Transverse colon (tissue), 4 donors: ENCODE data around the gene PRPSAP1. TPM values are rescaled to one million over a fixed set of nuclear protein-coding genes. Genes with fewer than 3 reads are reported as not detected.

Experiments used
- DNase-seq: peaks from one replicate; pipeline ENCODE4 v3.0.0-alpha.2; 2019
- H3K27ac ChIP-seq, 4 donors: fragments of 200-600 bp; sonication (generic); 2 replicates each; pipeline ENCODE4 v1.5.1; 2016 to 2018; ENCODE audit warnings: inconsistent platforms in 4 of 4
- H3K27me3 ChIP-seq: fragments of 200-600 bp; sonication (generic); 2 replicates; pipeline ENCODE4 v1.5.1; 2017; ENCODE audit warnings: inconsistent platforms
- H3K36me3 ChIP-seq, 4 donors: fragments of 200-600 bp; sonication (generic); 2 replicates each; pipeline ENCODE4 v1.5.1; 2017 to 2019; ENCODE audit warnings: inconsistent platforms in 4 of 4
- H3K4me1 ChIP-seq, 4 donors: fragments of 200-600 bp; sonication (generic); 2 replicates each; pipeline ENCODE4 v1.5.1; 2017 to 2020; ENCODE audit warnings: inconsistent platforms in 4 of 4
- H3K4me3 ChIP-seq, 4 donors: fragments of 200-600 bp; sonication (generic); 1 replicate in 1 of 4; 2 replicates in 3 of 4; pipeline versions ENCODE4 v1.5.1 to v1.6.1; 2017 to 2019; ENCODE audit warnings: inconsistent platforms in 4 of 4
- H3K9me3 ChIP-seq, 2 donors: fragments of 200-600 bp; sonication (generic); 2 replicates each; pipeline ENCODE4 v1.5.1; 2017 to 2019; ENCODE audit warnings: inconsistent platforms in 2 of 2
- CTCF ChIP-seq, 5 experiments: fragments of 200-600 bp in 3 of 5; fragments of 450-650 bp in 2 of 5; sonication (generic) in 3 of 5; IDR thresholded peaks; 1 replicate in 2 of 5; 2 replicates in 3 of 5; pipeline ENCODE4 v1.5.1; 2016 to 2017; ENCODE audit warnings: antibody characterized with exemption in 5 of 5, inconsistent platforms in 3 of 5, mild to moderate bottlenecking in 2 of 5, moderate library complexity in 1 of 5
- EP300 ChIP-seq: sonication (generic); formaldehyde crosslinking; IDR thresholded peaks from one replicate; pipeline ENCODE4 v1.6.1; 2017; ENCODE audit warnings: antibody characterized with exemption, low read depth
- POLR2A ChIP-seq: fragments of 450-650 bp; IDR thresholded peaks from one replicate; pipeline ENCODE4 v1.6.1; 2016; ENCODE audit warnings: antibody characterized with exemption, mild to moderate bottlenecking, moderate library complexity
- POLR2AphosphoS5 ChIP-seq, 3 donors: sonication (generic); formaldehyde crosslinking; IDR thresholded peaks; one replicate each; pipeline ENCODE4 v1.6.1; 2016; ENCODE audit warnings: antibody characterized with exemption in 3 of 3
- WGBS, 2 donors: methylation state at CpG; one replicate each; pipeline ENCODE4 v1.1.5; 2018; ENCODE audit warnings: low coverage in 1 of 2; 5-methylcytosine and 5-hydroxymethylcytosine counted together
- in situ Hi-C, 4 donors: fragments of 200-750 bp; cut with MboI; loops; one replicate each; pipeline versions ENCODE4 v1.15.0 to v1.15.1; 2017; ENCODE audit warnings: low sequenced_read_pairs in 3 of 4, low pct_ligation_motif_present in 1 of 4, low pct_unique_long_range_greater_than_20kb in 1 of 4
- intact Hi-C: fragments of 100-400 bp; cut with DNase I; formaldehyde crosslinking; loops from one replicate; pipeline ENCODE4 v1.15.1; 2023; ENCODE audit warnings: low total_unique reads
- total RNA-seq, 4 donors: library from RNA; depleted of rRNA; stranded (reverse); fragments of >200 nt; gene quantifications; one replicate each; pipeline ENCODE4 v1.1.0, GENCODE V29; 2016

The PRPSAP1 gene
- total RNA-seq, 4 donors from 2014 or later, result 50.1 to 147 (median 96.7) TPM

GRCh38 chr17:76384987-76385891 is 31.5 kb upstream of the PRPSAP1 start:
- peaks cover 18% of the 10 kb centered on the region for H3K27me3 ChIP-seq
- WGBS, 2 donors, result 1% methylated on average over 16 of the region's 74 CpGs; no CpG with 5 or more reads in 1 of the 2 donors
- H3K27ac ChIP-seq, result peak overlapping the region; percentile 64 to 81 (median 76)
- H3K9me3 ChIP-seq, result no peaks in the 10 kb centered on the region
- H3K36me3 ChIP-seq, result no peaks in the 10 kb centered on the region
- TF ChIP-seq POLR2AphosphoS5 (IDR thresholded peaks at IDR 0.05) (peak in 1 of 3 donors; percentile 21), EP300 (no peak)
- DNase-seq, result peak; percentile 49
- in situ Hi-C loops (no loop called here), intact Hi-C loops (no loop called here)
- H3K4me3 ChIP-seq, result peak overlapping the region; percentile 44 to 66 (median 56)
- peaks cover 8 to 41% (median 37%) of the 10 kb centered on the region in 4 donors for H3K4me1 ChIP-seq

GRCh38 chr17:76384222-76384986 is 30.7 kb upstream of the PRPSAP1 start, which contains the start of gene SPHK1:
TSS of gene SPHK1 (plus strand) at chr17:76384609. CDS start at chr17:76385645, 1,036 bp downstream.
- intact Hi-C loops, result no loop called here
- in situ Hi-C loops, result no loop called here
- peak within 1 kb of the TSS; percentile 64 to 81 (median 76) for H3K27ac ChIP-seq

GRCh38 chr17:76383546-76384221 is 30.0 kb upstream of the PRPSAP1 start:
- peak overlapping the region; percentile 22 to 66 (median 56) for H3K4me3 ChIP-seq
- peaks cover 18% of the 10 kb centered on the region for H3K27me3 ChIP-seq
- in situ Hi-C loops (no loop called here), intact Hi-C loops (no loop called here)
- 1% methylated on average over 62 of the region's 65 CpGs; no CpG with 5 or more reads in 1 of the 2 donors for WGBS, 2 donors
- H3K36me3 ChIP-seq, result no peaks in the 10 kb centered on the region
- no peaks in the 10 kb centered on the region for H3K9me3 ChIP-seq
- TF ChIP-seq EP300 (no peak), POLR2A (no peak), CTCF (IDR thresholded peaks at IDR 0.05) (peak in 3 of 5 experiments; percentile 19 to 54 (median 50)), POLR2AphosphoS5 (IDR thresholded peaks at IDR 0.05) (no peak)
- H3K4me1 ChIP-seq, result peaks cover 8 to 41% (median 37%) of the 10 kb centered on the region in 4 donors
- peak overlapping the region; percentile 64 to 81 (median 76) for H3K27ac ChIP-seq
- peak; percentile 47 for DNase-seq

More at GRCh38 chr17:76384222-76384986, 30.7 kb upstream of the PRPSAP1 start, which contains the start of gene SPHK1:
- Histone ChIP-seq H3K9me3 (no peaks in the 10 kb centered on the region), H3K36me3 (no peaks in the 10 kb centered on the region), H3K4me1 (peaks cover 8 to 41% (median 37%) of the 10 kb centered on the region in 4 donors), H3K4me3 (peak within 1 kb of the TSS; percentile 44 to 66 (median 56)), H3K27me3 (peaks cover 18% of the 10 kb centered on the region)
- TF ChIP-seq POLR2AphosphoS5 (IDR thresholded peaks at IDR 0.05) (peak in 1 of 3 donors; percentile 17), POLR2A (peak; percentile 11), EP300 (no peak)
- 2% methylated on average over 25 of the region's 118 CpGs; no CpG with 5 or more reads in 1 of the 2 donors for WGBS, 2 donors
- DNase-seq, result peak; percentile 76

DNA sequence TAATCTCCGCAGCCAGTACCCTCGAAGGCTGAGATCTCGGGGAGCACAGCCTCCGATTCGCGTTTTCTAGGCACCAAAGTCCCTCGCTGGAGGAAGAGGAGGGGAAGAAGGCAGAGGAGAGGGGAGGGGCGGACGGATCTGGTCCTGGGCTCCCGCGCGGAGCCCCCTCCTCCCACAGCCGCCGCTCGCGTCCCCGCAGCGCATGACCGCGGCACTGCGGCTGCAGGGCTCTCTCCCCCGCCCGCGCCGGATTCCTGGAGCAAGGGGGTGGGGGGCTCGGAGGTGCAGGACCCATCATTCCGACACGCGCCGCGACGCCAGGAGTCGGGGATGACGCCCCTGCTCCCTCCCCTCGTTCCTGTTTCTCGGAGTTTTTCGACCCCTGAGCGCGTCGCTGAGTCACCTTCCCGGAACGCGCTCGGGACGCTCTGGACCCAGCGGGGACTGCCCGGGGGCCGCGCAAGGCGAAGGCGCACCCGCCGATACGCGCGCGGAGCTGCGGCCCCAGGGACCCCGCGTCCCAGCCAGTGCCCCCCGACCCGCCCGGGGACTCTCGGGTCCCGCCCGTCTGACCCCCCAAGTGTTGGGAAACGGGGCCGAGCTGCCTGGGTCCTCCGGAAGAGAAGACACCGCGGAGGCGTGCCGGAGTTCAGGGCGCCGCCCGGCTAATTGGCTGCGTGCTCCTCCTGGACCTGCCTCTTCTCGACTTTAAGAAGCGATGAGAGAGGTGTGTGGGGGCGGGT is 29.3 kb upstream of the PRPSAP1 start:
- no peaks in the 10 kb centered on the region for H3K36me3 ChIP-seq
- DNase-seq, result peak; percentile 67
- 3% methylated on average over 31 of the region's 80 CpGs; no CpG with 5 or more reads in 1 of the 2 donors for WGBS, 2 donors
- no peaks in the 10 kb centered on the region for H3K9me3 ChIP-seq
- intact Hi-C loops (no loop called here), in situ Hi-C loops (no loop called here)
- peaks cover 18% of the 10 kb centered on the region for H3K27me3 ChIP-seq
- TF ChIP-seq POLR2A, result no peak
- TF ChIP-seq POLR2AphosphoS5 (IDR thresholded peaks at IDR 0.05), result peak in 1 of 3 donors; percentile 38
- no peak for TF ChIP-seq EP300
- TF ChIP-seq CTCF (IDR thresholded peaks at IDR 0.05), result no peak
- H3K27ac ChIP-seq, result peak overlapping the region; percentile 64 to 81 (median 76)
- H3K4me1 ChIP-seq, result peaks cover 8 to 41% (median 37%) of the 10 kb centered on the region in 4 donors
- peak overlapping the region; percentile 22 to 66 (median 56) for H3K4me3 ChIP-seq
